ENCODE measurements around the gene ACACA. TPM values are rescaled to one million over a fixed set of nuclear protein-coding genes. Genes with fewer than 3 reads are reported as not detected.

The ACACA gene
- total and polyA plus RNA-seq, 9 of the 15 experiments (the other 6 are each of a cell fraction or from before 2014, with no cell fraction given) = 35.9 to 135 (median 88.4) TPM

- no peak for TF ChIP-seq ZNF407 (IDR thresholded peaks at IDR 0.05; ENCODE audit: low read depth)
- TF ChIP-seq THAP12 (CRISPR knock-in tag; IDR thresholded peaks at IDR 0.05) = no peak
- no peak for TF ChIP-seq HMBOX1 (IDR thresholded peaks at IDR 0.05)
- TF ChIP-seq ZNF695 (CRISPR knock-in tag; IDR thresholded peaks at IDR 0.05) = no peak
- no peak for TF ChIP-seq ZNF408 (CRISPR knock-in tag; IDR thresholded peaks at IDR 0.05; ENCODE audit: low read depth)
- no peak for TF ChIP-seq POLR3G (IDR thresholded peaks at IDR 0.05; ENCODE audit: extremely low read depth, insufficient read length, insufficient replicate concordance)
- TF ChIP-seq HEY1 (CRISPR knock-in tag; IDR thresholded peaks at IDR 0.05; ENCODE audit: borderline replicate concordance) = no peak
- TF ChIP-seq DNMT1 (IDR thresholded peaks at IDR 0.05) = no peak
- TF ChIP-seq ZNF75A (CRISPR knock-in tag; IDR thresholded peaks at IDR 0.05) = no peak
- no peak for TF ChIP-seq ZNF589 (CRISPR knock-in tag; IDR thresholded peaks at IDR 0.05; ENCODE audit: low read depth)
Observed at GRCh38 chr17:37246085-37246484, 160.6 kb downstream of the ACACA start (continued).

Measured in K562 (cell line).